HG02840 (cell line): ENCODE results near the gene CFAP74.
"Not testable (repeated sequence)": the region's sequence is repeated elsewhere in the genome, so short reads cannot be mapped to it uniquely, and the experiment has no call there.

ENCODE experiments used
- ATAC-seq: cut with Tn5 transposase; IDR thresholded peaks from one replicate; pipeline ENCODE4 v1.9.1; 2021; ENCODE audit warnings: mild to moderate bottlenecking, moderate library complexity, moderate number of reproducible peaks; ENCODE audit not compliant: unreplicated experiment, low FRiP score

Gene CFAP74

GRCh38 chr1:1938276-1938573 is 65.4 kb downstream of the CFAP74 start:
- ATAC-seq = no peak

- ATAC-seq = no peak
These were observed 65.9 kb downstream of the CFAP74 start for GRCh38 chr1:1937549-1938275.

- no peak for ATAC-seq
These were observed 66.5 kb downstream of the CFAP74 start for GRCh38 chr1:1937061-1937460.

GRCh38 chr1:1934848-1935247 is 68.7 kb downstream of the CFAP74 start:
- ATAC-seq = not testable (repeated sequence)

GRCh38 chr1:1929639-1930545 is 73.7 kb downstream of the CFAP74 start:
- ATAC-seq = no peak

GRCh38 chr1:1929102-1929638 is 74.4 kb downstream of the CFAP74 start:
- ATAC-seq = no peak

- ATAC-seq = no peak
These were observed 75.1 kb downstream of the CFAP74 start for GRCh38 chr1:1928231-1929101.

- ATAC-seq = no peak
These were observed 75.8 kb downstream of the CFAP74 start for GRCh38 chr1:1927751-1928150.

GRCh38 chr1:1926886-1927660 is 76.5 kb downstream of the CFAP74 start:
- ATAC-seq = no peak

GRCh38 chr1:1926346-1926811 is 77.2 kb downstream of the CFAP74 start:
- no peak for ATAC-seq

GRCh38 chr1:1925437-1926345 is 77.9 kb downstream of the CFAP74 start:
- no peak for ATAC-seq

- ATAC-seq = no peak
These were observed 78.7 kb downstream of the CFAP74 start for GRCh38 chr1:1924849-1925248.

GRCh38 chr1:1924386-1924785 is 79.2 kb downstream of the CFAP74 start:
- ATAC-seq = no peak

GRCh38 chr1:1922956-1923833 is 80.4 kb downstream of the CFAP74 start:
- no peak for ATAC-seq

- no peak for ATAC-seq
These were observed 81.0 kb downstream of the CFAP74 start for GRCh38 chr1:1922702-1922955.

- no peak for ATAC-seq
These were observed 81.5 kb downstream of the CFAP74 start for GRCh38 chr1:1921901-1922701.

- no peak for ATAC-seq
These were observed 82.1 kb downstream of the CFAP74 start for GRCh38 chr1:1921459-1921862.
